K562 (cell line): ENCODE results near the gene MAP3K2. TPM values are rescaled to one million over a fixed set of nuclear protein-coding genes. Genes with fewer than 3 reads are reported as not detected.

ENCODE experiments used
- ATAC-seq: fragments of 200-7000 bp; cut with Tn5 transposase; 3 replicates; pipeline ENCODE4 v1.9.1; 2020; ENCODE audit warnings: moderate library complexity
- BruUV-seq: library from RNA; stranded (reverse); fragments of 400-500 nt; replicated peaks from 2 replicates; lab custom pipeline; 2021; lab: Mats Ljungman, UMichigan
- CTCF ChIA-PET: fragments of 300-600 bp; formaldehyde crosslinking; extraction: SDS; loops from one replicate; lab custom pipeline; 2021; ENCODE audit warnings: low intra/inter-chr PET ratio; lab: Yijun Ruan, JAX
- POLR2A ChIA-PET: fragments of 300-600, 350-650 bp; sonication (Branson Sonifier 250); formaldehyde crosslinking; extraction: SDS; loops from one replicate; lab custom pipeline; 2021; ENCODE audit warnings: antibody characterized with exemption, inconsistent platforms; lab: Yijun Ruan, JAX
- DNase-seq, 4 experiments: peaks; one replicate each; pipeline versions ENCODE4 v3.0.0 to v3.0.0-alpha.2; 2011 to 2018; ENCODE audit warnings: low spot score in 3 of 4, mixed read lengths in 3 of 4; ENCODE audit errors: extremely low read depth in 1 of 4
- FAIRE-seq: peaks from 2 replicates; lab custom pipeline; 2011; peaks lifted over from hg19 to GRCh38; lab: Jason Lieb, UNC
- H2AFZ ChIP-seq: 2 replicates; pipeline ENCODE4 v1.6.0; 2011; ENCODE audit warnings: low read depth, low read length, control low read depth, inconsistent platforms
- H3K27ac ChIP-seq: fragments of 200-600 bp; 3 replicates; pipeline ENCODE4 v1.8.0; 2011; ENCODE audit warnings: low read depth, mild to moderate bottlenecking, control low read depth, inconsistent platforms, low read length, moderate library complexity, mixed read lengths; ENCODE audit errors: extremely low read depth
- H3K27me3 ChIP-seq, 2 experiments: fragments of 300-600 bp in 1 of 2; 2 replicates in 1 of 2; 3 replicates in 1 of 2; pipeline versions ENCODE4 v1.6.0 to v1.8.0; 2011; ENCODE audit warnings: inconsistent platforms in 2 of 2, low read length in 2 of 2, mild to moderate bottlenecking in 1 of 2, mixed read lengths in 1 of 2, moderate library complexity in 1 of 2; ENCODE audit not compliant: control insufficient read depth in 2 of 2, insufficient read depth in 2 of 2
- H3K36me3 ChIP-seq: fragments of 300-600 bp; 3 replicates; pipeline ENCODE4 v1.8.0; 2011; ENCODE audit warnings: mild to moderate bottlenecking, low read length, inconsistent platforms; ENCODE audit not compliant: control insufficient read depth, insufficient read depth
- H3K4me1 ChIP-seq, 2 experiments: fragments of 200-600 bp in 1 of 2; replicated peaks in 1 of 2; 2 replicates in 1 of 2; 3 replicates in 1 of 2; pipeline versions ENCODE4 v1.5.1 to v1.8.0; 2011; ENCODE audit warnings: inconsistent platforms in 2 of 2, low read length in 2 of 2, mild to moderate bottlenecking in 1 of 2, mixed read lengths in 1 of 2, moderate library complexity in 1 of 2; ENCODE audit not compliant: control insufficient read depth in 2 of 2, insufficient read depth in 2 of 2
- H3K4me2 ChIP-seq: 2 replicates; pipeline ENCODE4 v1.6.1; 2011; ENCODE audit warnings: low read length, control low read depth, inconsistent platforms, mixed read lengths; ENCODE audit not compliant: insufficient read depth
- H3K4me3 ChIP-seq: fragments of 200-600 bp; sonication (generic), shearing (Covaris generic); 2 replicates; pipeline ENCODE4 v1.5.1; 2016; ENCODE audit warnings: control low read depth, inconsistent platforms
- H3K79me2 ChIP-seq: fragments of 200-600 bp; 3 replicates; pipeline ENCODE4 v1.8.0; 2011; ENCODE audit warnings: low read length, inconsistent platforms; ENCODE audit not compliant: control insufficient read depth, insufficient read depth
- H3K9ac ChIP-seq, 2 experiments: 2 replicates each; pipeline versions ENCODE4 v1.6.0 to v1.6.1; 2011; ENCODE audit warnings: low read depth in 2 of 2, low read length in 2 of 2, control low read depth in 1 of 2, inconsistent platforms in 1 of 2, mild to moderate bottlenecking in 1 of 2, mixed read lengths in 1 of 2; ENCODE audit not compliant: insufficient read depth in 1 of 2
- H3K9me1 ChIP-seq: one replicate; pipeline ENCODE4 v1.6.0; 2011; ENCODE audit warnings: inconsistent platforms, mild to moderate bottlenecking, low read length, moderate library complexity; ENCODE audit not compliant: control insufficient read depth, insufficient read depth
- H3K9me3 ChIP-seq: replicated peaks from 2 replicates; pipeline ENCODE4 v1.5.1; 2011; ENCODE audit warnings: low read depth, low read length, inconsistent platforms; ENCODE audit not compliant: control insufficient read depth, insufficient read depth
- H4K20me1 ChIP-seq: replicated peaks from 2 replicates; pipeline ENCODE4 v1.6.1; 2011; ENCODE audit warnings: low read length, inconsistent platforms, mixed read lengths; ENCODE audit not compliant: control insufficient read depth, insufficient read depth
- ADNP ChIP-seq: fragments of 200-800 bp; sonication (Bioruptor generic); IDR thresholded peaks from 2 replicates; pipeline ENCODE4 v1.6.1; 2016; ENCODE audit warnings: missing genetic modification characterization, missing compliant biosample characterization
- ATF1 ChIP-seq, 2 experiments: fragments of 450-650 bp in 1 of 2; IDR thresholded peaks; 2 replicates each; pipeline ENCODE4 v1.6.1; 2016; ENCODE audit warnings: missing compliant biosample characterization in 1 of 2, missing genetic modification characterization in 1 of 2
- C11orf30 ChIP-seq: fragments of 450-650 bp; IDR thresholded peaks from 2 replicates; pipeline ENCODE4 v1.6.1; 2016; ENCODE audit warnings: low read depth, mild to moderate bottlenecking
- CCNT2 ChIP-seq: IDR thresholded peaks from 2 replicates; pipeline ENCODE4 v1.6.1; 2011; ENCODE audit warnings: borderline replicate concordance, low read depth, mild to moderate bottlenecking, moderate library complexity, mixed read lengths, low read length; ENCODE audit not compliant: insufficient read length; ENCODE audit errors: extremely low read depth
- CHD4 ChIP-seq: fragments of 200-600 bp; sonication (generic); IDR thresholded peaks from 3 replicates; pipeline ENCODE4 v1.6.1; 2012; ENCODE audit warnings: low read depth, mild to moderate bottlenecking, mixed read lengths, low read length, inconsistent platforms; ENCODE audit not compliant: insufficient read depth, insufficient replicate concordance, poor library complexity, severe bottlenecking
- GABPA ChIP-seq: fragments of 200-800 bp; sonication (Bioruptor generic); conservative IDR thresholded peaks from 2 replicates; pipeline ENCODE4 v1.6.1; 2016; ENCODE audit warnings: low read depth, missing genetic modification characterization, missing compliant biosample characterization
- MAFG ChIP-seq: fragments of 450-650 bp; conservative IDR thresholded peaks from 2 replicates; pipeline ENCODE4 v1.6.1; 2016; ENCODE audit warnings: missing genetic modification characterization, missing compliant biosample characterization
- MTA2 ChIP-seq: fragments of 450-650 bp; IDR thresholded peaks from 2 replicates; pipeline ENCODE4 v1.6.1; 2016; ENCODE audit warnings: low read depth
- NFIC ChIP-seq: fragments of 450-650 bp; IDR thresholded peaks from 2 replicates; pipeline ENCODE4 v1.6.1; 2017; ENCODE audit warnings: mild to moderate bottlenecking, inconsistent platforms
- PURB ChIP-seq: sonication (generic); formaldehyde crosslinking; IDR thresholded peaks from 2 replicates; pipeline ENCODE4 v1.9.0; 2021; ENCODE audit warnings: low read depth, mild to moderate bottlenecking, missing genetic modification reagents
- SAFB2 ChIP-seq: fragments of 200-400 bp; formaldehyde crosslinking; IDR thresholded peaks from 2 replicates; pipeline ENCODE4 v1.6.1; 2018; ENCODE audit warnings: borderline replicate concordance, low read length, low read depth, moderate library complexity; ENCODE audit not compliant: severe bottlenecking
- SMARCC2 ChIP-seq: fragments of 450-650 bp; IDR thresholded peaks from 2 replicates; pipeline ENCODE4 v1.6.1; 2017; ENCODE audit warnings: antibody characterized with exemption, moderate library complexity, mild to moderate bottlenecking, low read depth
- SMARCE1 ChIP-seq: fragments of 450-650 bp; IDR thresholded peaks from 2 replicates; pipeline ENCODE4 v1.7.1; 2016; ENCODE audit warnings: mild to moderate bottlenecking
- SP2 ChIP-seq: IDR thresholded peaks from 2 replicates; pipeline ENCODE4 v1.6.1; 2011; ENCODE audit warnings: mild to moderate bottlenecking, low read depth, low read length, moderate library complexity; ENCODE audit not compliant: poor library complexity, severe bottlenecking; ENCODE audit errors: extremely low read depth
- SPI1 ChIP-seq: IDR thresholded peaks from 2 replicates; pipeline ENCODE4 v1.6.1; 2011; ENCODE audit warnings: low read depth, low read length, control low read depth, borderline replicate concordance
- TRIM24 ChIP-seq, 2 experiments: fragments of 450-650 bp; IDR thresholded peaks; 2 replicates each; pipeline ENCODE4 v1.6.1; 2016
- TRIM28 ChIP-seq: fragments of 450-650 bp; IDR thresholded peaks from 2 replicates; pipeline ENCODE4 v1.6.1; 2017
- WHSC1 ChIP-seq: IDR thresholded peaks from one replicate; pipeline ENCODE4 v1.6.1; 2012; ENCODE audit warnings: low read length, control low read depth, inconsistent platforms
- ZBTB17 ChIP-seq: fragments of 450-650 bp; formaldehyde crosslinking; IDR thresholded peaks from 2 replicates; pipeline ENCODE4 v1.4.0; 2020; ENCODE audit warnings: mild to moderate bottlenecking
- ZSCAN29 ChIP-seq: fragments of 450-650 bp; IDR thresholded peaks from 2 replicates; pipeline ENCODE4 v1.6.1; 2017
- WGBS: fragments of 100-300 bp; shearing (Covaris generic); methylation state at CpG from one replicate; pipeline ENCODE4 v1.1.6; 2016; ENCODE audit warnings: low coverage, mixed read lengths; ENCODE audit not compliant: insufficient coverage; ENCODE audit errors: missing lambda C conversion rate; 5-methylcytosine and 5-hydroxymethylcytosine counted together
- in situ Hi-C: fragments of 300-500 bp; cut with MboI; formaldehyde crosslinking; loops from 4 replicates; pipeline ENCODE4 v1.15.0; 2018; ENCODE audit warnings: inconsistent platforms, mixed read lengths
- intact Hi-C: fragments of 100-400 bp; cut with micrococcal nuclease; formaldehyde crosslinking; loops from 2 replicates; pipeline ENCODE4 v1.14.2; 2022
- polyA plus RNA-seq, 8 experiments: library from polyadenylated mRNA; depleted of rRNA in 4 of 8; stranded (reverse) in 5 of 8; unstranded in 3 of 8; fragments of >200 nt; fragmentation: Nextera tagmentation in 2 of 8; fragmentation: Illumina TruSeq in 1 of 8; extraction: Ambion mirVana in 2 of 8; extraction: Trizol in 1 of 8; gene quantifications; 2 replicates each; pipeline versions ENCODE4 v1.2.1 to v1.2.3, GENCODE V29; 2011 to 2014; ENCODE audit warnings: inconsistent platforms in 1 of 8, missing spikeins in 1 of 8
- total RNA-seq, 7 experiments: library from RNA; depleted of rRNA in 6 of 7; stranded (reverse); fragments of >200 nt in 6 of 7; fragmentation: Illumina TruSeq in 2 of 7; extraction: Trizol in 2 of 7; gene quantifications; 2 replicates each; pipeline versions ENCODE4 v1.2.1 to v1.2.3, GENCODE V29; 2011 to 2021; ENCODE audit warnings: low replicate concordance in 1 of 7
- TF ChIP-seq, protein P1 (sequence below): fragments of 250-450 bp; sonication (Bioruptor Pico); IDR thresholded peaks from 2 replicates; pipeline ENCODE4 v1.4.0; 2020; ENCODE audit warnings: borderline replicate concordance

Gene MAP3K2
- total and polyA plus RNA-seq, 9 of the 15 experiments (the other 6 are each of a cell fraction or from before 2014, with no cell fraction given), result 1.2 to 14.2 (median 5.7) TPM

DNA sequence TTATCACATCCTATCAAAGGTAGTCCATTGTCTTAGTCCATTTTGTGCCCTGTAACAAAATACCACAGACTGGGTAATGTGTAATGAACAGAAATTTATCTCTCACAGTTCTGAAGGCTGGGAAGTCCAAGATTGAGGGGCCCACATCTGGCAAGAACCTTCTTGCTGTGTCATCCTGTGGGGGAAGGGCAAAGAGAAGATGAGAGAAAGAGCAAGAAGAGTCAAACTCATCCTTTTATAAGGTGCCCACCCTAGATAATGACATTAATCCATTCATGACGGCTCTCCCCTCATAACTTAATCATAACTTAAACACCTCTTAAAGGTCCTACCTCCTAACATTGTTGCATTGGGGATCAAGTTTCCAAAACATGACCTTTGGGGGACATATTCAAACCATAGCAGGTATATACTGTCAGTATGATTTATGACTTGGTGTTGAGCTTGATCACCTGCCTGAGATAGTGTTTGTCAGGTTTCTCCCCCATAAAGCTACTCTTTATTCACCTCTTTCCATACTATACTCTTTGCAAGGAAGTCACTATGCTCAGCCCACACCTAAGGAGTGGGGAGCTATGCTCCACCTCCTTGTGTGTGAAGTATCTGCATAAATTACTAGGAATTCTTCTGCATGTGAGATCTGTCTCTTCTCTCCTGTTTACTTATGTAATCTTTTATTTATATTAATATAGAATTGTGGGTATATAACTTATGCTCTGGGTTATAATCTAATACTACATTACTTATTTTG lies 5.2 kb upstream of the MAP3K2 start:
- Histone ChIP-seq H2AFZ (peak overlapping the region; percentile 70), H3K4me1 (peaks cover 15 to 40% of the 10 kb centered on the region in 2 experiments), H3K27ac (peak overlapping the region; percentile 58), H4K20me1 (no peaks in the 10 kb centered on the region), H3K9ac (no peak overlapping the region), H3K4me2 (peak overlapping the region; percentile 6; the same call in 1 of the 2 replicates), H3K79me2 (no peaks in the 10 kb centered on the region), H3K36me3 (no peaks in the 10 kb centered on the region), H3K27me3 (no peaks in the 10 kb centered on the region; a peak in 1 of 5 replicates), H3K9me1 (no peaks in the 10 kb centered on the region), H3K9me3 (no peaks in the 10 kb centered on the region), H3K4me3 (no peak overlapping the region)
- ATAC-seq (peak; percentile 16; the same call in 1 of the 3 replicates), DNase-seq (peak in 1 of 4 experiments; percentile 72), FAIRE-seq (no peak)
- in situ Hi-C loops (no loop called here), intact Hi-C loops (no loop called here)
- no TSS peak for BruUV-seq
- 0% methylated on average over 1 of the region's 1 CpG for WGBS
- ChIA-PET CTCF (no interaction called here), POLR2A (interaction anchor here (0.7 kb wide), 1 partner anchor 9 kb away, joined by 3 read pairs; no protein-coding TSS in a partner anchor)
- TF ChIP-seq MAFG (tag) (peak; percentile 83), SAFB2 (no peak), C11orf30 (peak; percentile 66), SPI1 (no peak), MTA2 (no peak), TRIM24 (IDR thresholded peaks at IDR 0.05) (peak; percentile 72 to 83), ZBTB17 (CRISPR knock-in tag) (no peak), ATF1 (CRISPR knock-in tag; IDR thresholded peaks at IDR 0.05) (no peak), ATF1 (tag; IDR thresholded peaks at IDR 0.05) (0 out of 2 replicates have a peak, but pooled peaks have one; percentile 18), ADNP (tag) (no peak), TRIM28 (0 out of 2 replicates have a peak, but pooled peaks have one; percentile 28), SMARCC2 (0 out of 2 replicates have a peak, but pooled peaks have one; percentile 31), ZSCAN29 (no peak), GABPA (tag) (no peak), CCNT2 (no peak), SP2 (no peak), PURB (CRISPR knock-in tag) (no peak), NFIC (peak; percentile 53), WHSC1 (no peak), SMARCE1 (0 out of 2 replicates have a peak, but pooled peaks have one; percentile 11), CHD4 (no peak)
- TF ChIP-seq, protein P1, sequence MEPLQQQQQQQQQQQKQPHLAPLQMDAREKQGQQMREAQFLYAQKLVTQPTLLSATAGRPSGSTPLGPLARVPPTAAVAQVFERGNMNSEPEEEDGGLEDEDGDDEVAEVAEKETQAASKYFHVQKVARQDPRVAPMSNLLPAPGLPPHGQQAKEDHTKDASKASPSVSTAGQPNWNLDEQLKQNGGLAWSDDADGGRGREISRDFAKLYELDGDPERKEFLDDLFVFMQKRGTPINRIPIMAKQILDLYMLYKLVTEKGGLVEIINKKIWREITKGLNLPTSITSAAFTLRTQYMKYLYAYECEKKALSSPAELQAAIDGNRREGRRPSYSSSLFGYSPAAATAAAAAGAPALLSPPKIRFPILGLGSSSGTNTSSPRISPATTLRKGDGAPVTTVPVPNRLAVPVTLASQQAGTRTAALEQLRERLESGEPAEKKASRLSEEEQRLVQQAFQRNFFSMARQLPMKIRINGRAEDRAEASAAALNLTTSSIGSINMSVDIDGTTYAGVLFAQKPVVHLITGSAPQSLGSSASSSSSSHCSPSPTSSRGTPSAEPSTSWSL (CRISPR knock-in tag), result no peak
